GM12873 (cell line): ENCODE measurements around the gene SDK2.

Source experiments
- TF ChIP-seq, protein P1 (sequence below): IDR thresholded peaks from 2 replicates; pipeline ENCODE4 v1.5.1; 2012; ENCODE audit warnings: low read depth, mild to moderate bottlenecking, moderate library complexity, low read length, control low read depth; ENCODE audit not compliant: insufficient read depth; ENCODE audit errors: missing control alignments

Gene SDK2

GRCh38 chr17:73591296-73592078 is 52.8 kb downstream of the SDK2 start:
- TF ChIP-seq, protein P1, sequence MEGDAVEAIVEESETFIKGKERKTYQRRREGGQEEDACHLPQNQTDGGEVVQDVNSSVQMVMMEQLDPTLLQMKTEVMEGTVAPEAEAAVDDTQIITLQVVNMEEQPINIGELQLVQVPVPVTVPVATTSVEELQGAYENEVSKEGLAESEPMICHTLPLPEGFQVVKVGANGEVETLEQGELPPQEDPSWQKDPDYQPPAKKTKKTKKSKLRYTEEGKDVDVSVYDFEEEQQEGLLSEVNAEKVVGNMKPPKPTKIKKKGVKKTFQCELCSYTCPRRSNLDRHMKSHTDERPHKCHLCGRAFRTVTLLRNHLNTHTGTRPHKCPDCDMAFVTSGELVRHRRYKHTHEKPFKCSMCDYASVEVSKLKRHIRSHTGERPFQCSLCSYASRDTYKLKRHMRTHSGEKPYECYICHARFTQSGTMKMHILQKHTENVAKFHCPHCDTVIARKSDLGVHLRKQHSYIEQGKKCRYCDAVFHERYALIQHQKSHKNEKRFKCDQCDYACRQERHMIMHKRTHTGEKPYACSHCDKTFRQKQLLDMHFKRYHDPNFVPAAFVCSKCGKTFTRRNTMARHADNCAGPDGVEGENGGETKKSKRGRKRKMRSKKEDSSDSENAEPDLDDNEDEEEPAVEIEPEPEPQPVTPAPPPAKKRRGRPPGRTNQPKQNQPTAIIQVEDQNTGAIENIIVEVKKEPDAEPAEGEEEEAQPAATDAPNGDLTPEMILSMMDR: no peak

GRCh38 chr17:73589363-73589980 is 54.8 kb downstream of the SDK2 start:
- TF ChIP-seq, protein P1: no peak

- TF ChIP-seq, protein P1: no peak
Measured at GRCh38 chr17:73588891-73589290, 55.4 kb downstream of the SDK2 start.

- TF ChIP-seq, protein P1: no peak
Measured at GRCh38 chr17:73588301-73588846, 55.9 kb downstream of the SDK2 start.

DNA sequence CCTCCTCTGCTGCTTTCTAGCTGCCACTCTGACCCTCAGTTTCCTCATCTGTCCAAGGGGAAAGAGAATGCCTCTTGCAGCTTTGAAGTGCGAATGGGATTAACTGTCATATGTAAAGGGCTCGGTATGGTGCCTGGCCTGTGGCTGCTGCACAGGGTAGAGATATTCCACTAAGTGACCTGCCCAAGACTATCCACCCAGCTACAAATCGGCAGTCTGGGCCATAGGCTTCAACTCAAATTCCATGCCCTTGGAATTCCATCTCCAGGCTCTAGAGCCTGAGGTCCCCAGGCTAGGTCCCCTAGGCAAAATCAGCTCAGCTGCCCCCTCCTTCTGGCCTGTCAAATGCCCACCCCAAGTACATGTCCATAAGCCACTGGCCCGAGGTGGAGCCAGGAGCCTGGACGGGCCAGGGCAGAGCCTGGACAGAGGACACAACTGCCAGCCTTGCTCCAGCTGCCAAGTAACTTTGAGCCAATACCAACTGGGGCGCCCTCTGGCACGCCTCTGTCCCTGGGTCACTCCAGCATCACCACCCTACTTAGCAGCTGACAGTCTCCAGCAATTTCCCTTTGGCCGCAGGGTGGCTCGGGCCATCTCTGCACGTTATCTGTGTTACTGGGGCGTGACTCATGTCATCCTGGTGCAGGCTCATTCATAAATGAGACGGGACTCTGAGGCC is 57.2 kb downstream of the SDK2 start:
- TF ChIP-seq, protein P1: no peak

GRCh38 chr17:73586275-73586832 is 57.9 kb downstream of the SDK2 start:
- TF ChIP-seq, protein P1: no peak
